Sigmoid colon (tissue), 7 donors: Measurements from ENCODE around the gene TMEM247. TPM values are rescaled to one million over a fixed set of nuclear protein-coding genes. Genes with fewer than 3 reads are reported as not detected.

Source experiments
- DNase-seq: peaks from one replicate; pipeline ENCODE4 v3.0.0-alpha.2; 2019
- H3K27ac ChIP-seq, 4 donors: fragments of 200-600 bp; sonication (generic); one replicate each; pipeline ENCODE4 v1.5.1; 2016 to 2019; ENCODE audit warnings: mild to moderate bottlenecking in 1 of 4
- H3K27me3 ChIP-seq, 3 donors: fragments of 200-600 bp; sonication (generic); one replicate each; pipeline ENCODE4 v1.5.1; 2019; ENCODE audit warnings: mild to moderate bottlenecking in 1 of 3
- H3K36me3 ChIP-seq, 4 donors: fragments of 200-600 bp; sonication (generic); one replicate each; pipeline ENCODE4 v1.5.1; 2016 to 2019
- H3K4me1 ChIP-seq, 4 donors: fragments of 200-600 bp; sonication (generic); one replicate each; pipeline ENCODE4 v1.5.1; 2017 to 2019
- H3K4me3 ChIP-seq, 4 donors: fragments of 200-600 bp; sonication (generic); one replicate each; pipeline ENCODE4 v1.5.1; 2017 to 2019; ENCODE audit warnings: mild to moderate bottlenecking in 2 of 4, moderate library complexity in 1 of 4
- H3K9me3 ChIP-seq, 4 donors: fragments of 200-600 bp in 3 of 4; sonication (generic) in 3 of 4; one replicate each; pipeline versions ENCODE4 v1.5.1 to v1.6.1; 2013 to 2019
- EP300 ChIP-seq, 4 donors: sonication (generic); formaldehyde crosslinking; IDR thresholded peaks; one replicate each; pipeline ENCODE4 v1.6.1; 2017; ENCODE audit warnings: antibody characterized with exemption in 4 of 4
- POLR2A ChIP-seq, 2 donors: fragments of 450-650 bp; IDR thresholded peaks; one replicate each; pipeline ENCODE4 v1.6.1; 2016; ENCODE audit warnings: antibody characterized with exemption in 2 of 2, mild to moderate bottlenecking in 2 of 2, moderate library complexity in 2 of 2
- POLR2AphosphoS5 ChIP-seq, 4 donors: sonication (generic); formaldehyde crosslinking; IDR thresholded peaks; one replicate each; pipeline ENCODE4 v1.6.1; 2017; ENCODE audit warnings: antibody characterized with exemption in 4 of 4
- WGBS, 2 donors: extraction: QIAGEN DNeasy Blood & Tissue Kit; methylation state at CpG; one replicate each; pipeline ENCODE4 v1.1.7; 2013; 5-methylcytosine and 5-hydroxymethylcytosine counted together
- intact Hi-C: fragments of 100-400 bp; cut with DNase I; formaldehyde crosslinking; loops from one replicate; pipeline ENCODE4 v1.15.1; 2023
- polyA plus RNA-seq, 3 donors: library from polyadenylated mRNA; stranded (reverse); fragments of 200-250 nt; gene quantifications; one replicate each; pipeline ENCODE4 v1.2.3, GENCODE V29; 2013
- total RNA-seq, 4 donors: library from RNA; depleted of rRNA; stranded (reverse); fragments of >200 nt; gene quantifications; one replicate each; pipeline ENCODE4 v1.1.0, GENCODE V29; 2016
- TF ChIP-seq, protein P1 (sequence below), 4 experiments: fragments of 450-650 bp in 3 of 4; fragments of 200-600 bp in 1 of 4; IDR thresholded peaks; one replicate each; pipeline ENCODE4 v1.5.1; 2016 to 2019; ENCODE audit warnings: antibody characterized with exemption in 4 of 4, mild to moderate bottlenecking in 3 of 4, moderate library complexity in 2 of 4
- donor health status: healthy with polysubstance abuse.
- donor health status: Bipolar disorder and iron deficiency.
- donor health status: healthy.

TMEM247 gene
- total and polyA plus RNA-seq, 7 donors, result not detected

DNA sequence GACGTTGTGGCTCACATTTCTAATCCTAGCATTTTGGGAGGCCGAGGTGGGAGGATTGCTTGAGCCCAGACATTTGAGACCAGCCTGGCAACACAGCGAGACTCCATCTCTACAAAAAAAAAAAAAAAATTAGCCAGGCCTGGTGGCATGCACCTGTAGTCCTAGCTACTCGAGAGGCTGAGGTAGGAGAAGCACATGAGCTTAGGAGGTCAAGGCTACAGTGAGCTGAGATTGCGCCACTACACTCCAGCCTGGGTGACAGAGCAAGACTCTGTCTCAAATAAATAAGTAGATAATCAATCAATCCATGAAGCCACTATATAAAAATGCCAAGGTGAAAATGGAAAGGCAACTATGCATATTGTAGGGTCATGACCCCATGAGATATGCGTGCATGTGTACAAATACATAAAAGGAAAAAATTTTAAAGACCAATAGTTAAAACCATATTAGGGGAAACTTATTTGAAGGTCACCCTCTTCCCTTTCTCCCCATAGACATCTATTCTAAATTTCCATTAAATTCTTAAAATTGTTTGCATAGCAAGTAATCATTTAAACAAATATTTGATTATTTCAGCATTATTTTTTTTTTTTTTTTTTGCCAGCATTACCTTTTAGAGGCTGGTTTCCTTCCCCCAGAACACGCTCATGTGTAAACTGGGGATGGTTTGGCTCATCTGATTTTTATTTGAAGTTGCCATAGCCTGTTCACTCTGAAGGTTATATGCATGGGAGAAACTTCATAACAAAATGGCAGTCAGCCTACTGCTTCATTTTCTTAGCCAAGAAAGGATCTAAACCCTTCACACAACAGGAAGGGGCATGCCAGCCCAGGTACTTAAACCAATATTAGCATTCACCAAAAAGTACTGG is 37.3 kb upstream of the TMEM247 start:
- no peak for DNase-seq
- Histone ChIP-seq H3K9me3 (peaks cover 0 to 2% (median 0%) of the 10 kb centered on the region in 4 donors), H3K27me3 (no peaks in the 10 kb centered on the region), H3K4me1 (no peaks in the 10 kb centered on the region), H3K4me3 (no peak overlapping the region), H3K36me3 (no peaks in the 10 kb centered on the region), H3K27ac (no peak overlapping the region)
- intact Hi-C loops, result no loop called here
- TF ChIP-seq EP300 (IDR thresholded peaks at IDR 0.05) (no peak), POLR2A (IDR thresholded peaks at IDR 0.05) (no peak), POLR2AphosphoS5 (IDR thresholded peaks at IDR 0.05) (no peak)
- TF ChIP-seq, protein P1, sequence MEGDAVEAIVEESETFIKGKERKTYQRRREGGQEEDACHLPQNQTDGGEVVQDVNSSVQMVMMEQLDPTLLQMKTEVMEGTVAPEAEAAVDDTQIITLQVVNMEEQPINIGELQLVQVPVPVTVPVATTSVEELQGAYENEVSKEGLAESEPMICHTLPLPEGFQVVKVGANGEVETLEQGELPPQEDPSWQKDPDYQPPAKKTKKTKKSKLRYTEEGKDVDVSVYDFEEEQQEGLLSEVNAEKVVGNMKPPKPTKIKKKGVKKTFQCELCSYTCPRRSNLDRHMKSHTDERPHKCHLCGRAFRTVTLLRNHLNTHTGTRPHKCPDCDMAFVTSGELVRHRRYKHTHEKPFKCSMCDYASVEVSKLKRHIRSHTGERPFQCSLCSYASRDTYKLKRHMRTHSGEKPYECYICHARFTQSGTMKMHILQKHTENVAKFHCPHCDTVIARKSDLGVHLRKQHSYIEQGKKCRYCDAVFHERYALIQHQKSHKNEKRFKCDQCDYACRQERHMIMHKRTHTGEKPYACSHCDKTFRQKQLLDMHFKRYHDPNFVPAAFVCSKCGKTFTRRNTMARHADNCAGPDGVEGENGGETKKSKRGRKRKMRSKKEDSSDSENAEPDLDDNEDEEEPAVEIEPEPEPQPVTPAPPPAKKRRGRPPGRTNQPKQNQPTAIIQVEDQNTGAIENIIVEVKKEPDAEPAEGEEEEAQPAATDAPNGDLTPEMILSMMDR (IDR thresholded peaks at IDR 0.05), result no peak
- 90% methylated on average over 7 of the region's 7 CpGs for WGBS, 2 donors

DNA sequence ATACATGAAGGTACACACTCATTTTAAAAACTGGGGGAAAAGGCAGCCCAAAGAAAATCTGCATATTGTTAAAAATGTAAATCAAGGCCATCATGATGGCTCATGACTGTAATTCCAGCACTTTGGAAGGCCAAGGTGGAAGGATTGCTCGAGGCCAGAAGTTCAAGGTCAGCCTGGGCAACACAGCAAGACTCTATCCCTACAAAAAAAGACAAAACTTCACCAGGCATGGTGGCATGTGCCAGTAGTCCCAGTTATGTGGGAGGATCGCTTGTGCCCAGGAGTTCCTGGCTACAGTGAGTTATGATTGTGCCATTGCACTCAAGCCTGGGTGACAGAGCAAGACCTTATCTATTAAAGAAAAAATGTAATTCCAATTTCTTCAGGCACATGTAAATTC is 34.6 kb upstream of the TMEM247 start:
- 80 to 89% methylated on average over 2 of the region's 2 CpGs for WGBS, 2 donors
- H3K36me3 ChIP-seq, result no peaks in the 10 kb centered on the region
- peaks cover 0 to 2% (median 0%) of the 10 kb centered on the region in 4 donors for H3K9me3 ChIP-seq
- no peaks in the 10 kb centered on the region for H3K27me3 ChIP-seq
- intact Hi-C loops, result no loop called here
- no peak overlapping the region for H3K27ac ChIP-seq
- no peak for DNase-seq
- no peaks in the 10 kb centered on the region for H3K4me1 ChIP-seq
- TF ChIP-seq, protein P1 (IDR thresholded peaks at IDR 0.05), result no peak
- no peak for TF ChIP-seq EP300 (IDR thresholded peaks at IDR 0.05)
- TF ChIP-seq POLR2A (IDR thresholded peaks at IDR 0.05), result no peak
- TF ChIP-seq POLR2AphosphoS5 (IDR thresholded peaks at IDR 0.05), result no peak
- no peak overlapping the region for H3K4me3 ChIP-seq

DNA sequence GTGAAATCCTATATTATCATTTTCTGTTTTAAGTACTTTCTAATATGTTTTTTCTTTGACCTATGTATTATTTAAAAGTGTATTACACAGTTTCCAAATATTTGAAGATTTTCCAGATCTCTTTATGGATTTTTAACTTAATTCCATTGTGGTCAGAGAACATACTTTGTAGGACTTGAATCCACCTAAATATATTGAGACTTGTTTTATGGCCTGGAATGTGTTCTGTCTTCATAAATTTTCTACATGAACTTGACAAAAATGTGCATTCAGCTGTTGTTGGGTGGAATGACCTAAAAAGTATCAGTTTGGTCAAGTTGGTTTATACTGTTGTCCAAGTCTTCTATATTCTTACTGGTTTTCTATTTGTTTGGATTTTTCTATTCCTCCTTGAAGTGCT is 33.8 kb upstream of the TMEM247 start:
- no peak for TF ChIP-seq EP300 (IDR thresholded peaks at IDR 0.05)
- TF ChIP-seq POLR2AphosphoS5 (IDR thresholded peaks at IDR 0.05), result no peak
- no peak for TF ChIP-seq POLR2A (IDR thresholded peaks at IDR 0.05)
- TF ChIP-seq, protein P1 (IDR thresholded peaks at IDR 0.05), result no peak
- no peaks in the 10 kb centered on the region for H3K36me3 ChIP-seq
- intact Hi-C loops, result no loop called here
- H3K9me3 ChIP-seq, result peaks cover 0 to 2% (median 0%) of the 10 kb centered on the region in 4 donors
- H3K4me3 ChIP-seq, result no peak overlapping the region
- H3K4me1 ChIP-seq, result no peaks in the 10 kb centered on the region
- H3K27ac ChIP-seq, result no peak overlapping the region
- DNase-seq, result no peak
- no peaks in the 10 kb centered on the region for H3K27me3 ChIP-seq

DNA sequence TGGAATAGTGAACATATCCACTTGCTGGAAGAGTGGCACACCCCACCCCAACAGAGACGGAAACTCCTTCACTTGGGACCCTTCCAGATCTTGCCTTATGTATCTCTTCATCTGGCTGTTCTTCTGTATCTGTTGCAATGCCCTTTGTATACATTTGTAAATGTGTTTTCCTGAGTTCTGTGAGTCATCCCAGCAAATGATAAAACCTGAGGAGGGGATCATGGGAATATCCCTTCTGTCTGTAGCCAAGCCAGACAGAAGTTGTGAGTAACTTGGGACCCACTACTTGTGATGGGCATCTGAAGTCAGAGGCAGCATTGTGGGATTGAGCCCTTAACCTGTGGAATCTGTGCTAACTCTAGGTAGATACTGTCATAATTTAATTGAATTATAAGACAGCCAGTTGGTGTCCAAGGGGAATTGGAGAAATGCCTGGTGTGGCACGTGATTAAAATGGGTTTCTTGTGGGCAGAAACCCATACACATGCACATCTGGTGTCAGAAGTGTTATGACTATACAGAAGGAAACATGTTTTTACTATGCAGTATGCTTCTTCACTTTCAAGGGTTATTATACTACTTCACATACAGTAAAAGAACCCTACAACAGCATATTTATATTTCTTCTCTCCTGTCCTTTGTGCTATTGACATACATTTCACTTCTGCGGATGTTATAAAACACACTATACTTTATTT is 32.3 kb upstream of the TMEM247 start:
- Histone ChIP-seq H3K27ac (no peak overlapping the region), H3K27me3 (no peaks in the 10 kb centered on the region), H3K9me3 (peaks cover 0 to 2% (median 0%) of the 10 kb centered on the region in 4 donors), H3K4me1 (no peaks in the 10 kb centered on the region), H3K36me3 (no peaks in the 10 kb centered on the region), H3K4me3 (no peak overlapping the region)
- WGBS, 2 donors, result 86 to 87% methylated on average over 3 of the region's 3 CpGs
- no peak for TF ChIP-seq POLR2A (IDR thresholded peaks at IDR 0.05)
- TF ChIP-seq, protein P1 (IDR thresholded peaks at IDR 0.05), result no peak
- intact Hi-C loops, result no loop called here
- no peak for DNase-seq
